Testis (tissue), 3 donors: ENCODE results near the gene GDPD3. TPM values are rescaled to one million over a fixed set of nuclear protein-coding genes. Genes with fewer than 3 reads are reported as not detected.
A peak's percentile ranks its signal among the peaks of the same experiment; 100 is the strongest.

Experiments used
- DNase-seq: peaks from one replicate; pipeline ENCODE4 v3.0.0-alpha.2; 2019
- H3K27ac ChIP-seq, 2 donors: fragments of 200-600 bp; sonication (generic); one replicate each; pipeline ENCODE4 v1.5.1; 2019
- H3K27me3 ChIP-seq: fragments of 200-600 bp; sonication (generic); one replicate; pipeline ENCODE4 v1.5.1; 2019
- H3K36me3 ChIP-seq: fragments of 200-600 bp; sonication (generic); one replicate; pipeline ENCODE4 v1.5.1; 2017; ENCODE audit warnings: low read depth; ENCODE audit errors: missing control alignments
- H3K4me1 ChIP-seq: fragments of 200-600 bp; sonication (generic); one replicate; pipeline ENCODE4 v1.5.1; 2019
- H3K4me3 ChIP-seq, 2 donors: fragments of 200-600 bp; sonication (generic); one replicate each; pipeline ENCODE4 v1.5.1; 2017 to 2019
- H3K9me3 ChIP-seq: fragments of 200-600 bp; sonication (generic); one replicate; pipeline ENCODE4 v1.5.1; 2017
- POLR2A ChIP-seq: fragments of 450-650 bp; IDR thresholded peaks from one replicate; pipeline ENCODE4 v1.6.1; 2017; ENCODE audit warnings: antibody characterized with exemption, mild to moderate bottlenecking, moderate library complexity
- WGBS, 2 donors: methylation state at CpG; one replicate each; pipeline ENCODE4 v1.1.5; 2018; 5-methylcytosine and 5-hydroxymethylcytosine counted together
- intact Hi-C: fragments of 100-400 bp; cut with DNase I; formaldehyde crosslinking; loops from one replicate; pipeline ENCODE4 v1.15.1; 2023; ENCODE audit warnings: low total_unique reads
- polyA plus RNA-seq: library from polyadenylated mRNA; stranded (reverse); fragments of 350-450 nt; fragmentation: Illumina TruSeq; extraction: RNeasy Lipid Tissue Mini Kit (QIAGEN cat#74804); gene quantifications from one replicate; pipeline ENCODE4 v1.2.3, GENCODE V29; 2014; ENCODE audit warnings: low read depth, low replicate concordance; ENCODE audit not compliant: insufficient read depth
- total RNA-seq, 2 donors: library from RNA; depleted of rRNA; stranded (reverse); fragments of >200 nt; gene quantifications; one replicate each; pipeline ENCODE4 v1.2.3, GENCODE V29; 2016
- TF ChIP-seq, protein P1 (sequence below), 3 experiments: fragments of 450-650 bp in 2 of 3; fragments of 200-600 bp in 1 of 3; sonication (generic) in 1 of 3; IDR thresholded peaks; one replicate each; pipeline ENCODE4 v1.5.1; 2016 to 2019; ENCODE audit warnings: antibody characterized with exemption in 3 of 3, mild to moderate bottlenecking in 2 of 3, moderate library complexity in 1 of 3

Gene GDPD3
- total and polyA plus RNA-seq, 3 donors from 2014 or later = 1.5 to 7.2 (median 4.0) TPM

GRCh38 chr16:30068333-30068732, 45.0 kb downstream of the GDPD3 start:
- DNase-seq = no peak
- intact Hi-C loops = no loop called here
- no peaks in the 10 kb centered on the region for H3K9me3 ChIP-seq
- no peaks in the 10 kb centered on the region for H3K27me3 ChIP-seq
- H3K27ac ChIP-seq = peak overlapping the region; percentile 61 to 68
- H3K4me1 ChIP-seq = peaks cover 49% of the 10 kb centered on the region
- no peak for TF ChIP-seq POLR2A
- 82 to 84% methylated on average over 8 to 9 of the region's 9 CpGs for WGBS, 2 donors
- H3K36me3 ChIP-seq = no peaks in the 10 kb centered on the region
- no peak overlapping the region for H3K4me3 ChIP-seq

DNA sequence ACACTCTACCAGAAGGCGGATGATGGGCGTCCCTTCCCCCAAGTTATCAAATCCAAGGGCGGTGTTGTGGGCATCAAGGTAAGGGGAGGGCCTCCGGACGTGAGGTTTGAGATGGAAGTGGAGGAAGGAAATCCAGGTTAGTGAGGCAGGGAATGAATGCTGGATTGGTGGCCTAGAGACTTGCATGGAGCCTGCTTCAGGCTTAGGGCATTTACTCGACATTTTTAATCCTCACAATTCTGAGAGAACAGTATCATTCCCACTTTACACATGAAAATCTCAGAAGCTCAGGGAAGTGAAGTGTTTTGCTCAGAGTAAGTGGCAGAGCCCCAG, 45.8 kb downstream of the GDPD3 start:
- intact Hi-C loops = no loop called here

GRCh38 chr16:30066761-30067583, 46.4 kb downstream of the GDPD3 start:
- no peaks in the 10 kb centered on the region for H3K27me3 ChIP-seq
- TF ChIP-seq, protein P1, sequence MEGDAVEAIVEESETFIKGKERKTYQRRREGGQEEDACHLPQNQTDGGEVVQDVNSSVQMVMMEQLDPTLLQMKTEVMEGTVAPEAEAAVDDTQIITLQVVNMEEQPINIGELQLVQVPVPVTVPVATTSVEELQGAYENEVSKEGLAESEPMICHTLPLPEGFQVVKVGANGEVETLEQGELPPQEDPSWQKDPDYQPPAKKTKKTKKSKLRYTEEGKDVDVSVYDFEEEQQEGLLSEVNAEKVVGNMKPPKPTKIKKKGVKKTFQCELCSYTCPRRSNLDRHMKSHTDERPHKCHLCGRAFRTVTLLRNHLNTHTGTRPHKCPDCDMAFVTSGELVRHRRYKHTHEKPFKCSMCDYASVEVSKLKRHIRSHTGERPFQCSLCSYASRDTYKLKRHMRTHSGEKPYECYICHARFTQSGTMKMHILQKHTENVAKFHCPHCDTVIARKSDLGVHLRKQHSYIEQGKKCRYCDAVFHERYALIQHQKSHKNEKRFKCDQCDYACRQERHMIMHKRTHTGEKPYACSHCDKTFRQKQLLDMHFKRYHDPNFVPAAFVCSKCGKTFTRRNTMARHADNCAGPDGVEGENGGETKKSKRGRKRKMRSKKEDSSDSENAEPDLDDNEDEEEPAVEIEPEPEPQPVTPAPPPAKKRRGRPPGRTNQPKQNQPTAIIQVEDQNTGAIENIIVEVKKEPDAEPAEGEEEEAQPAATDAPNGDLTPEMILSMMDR (IDR thresholded peaks at IDR 0.05) = no peak
- no peak for TF ChIP-seq POLR2A
- intact Hi-C loops = no loop called here
- DNase-seq = no peak
- peak overlapping the region; percentile 93 to 96 for H3K27ac ChIP-seq
- peak overlapping the region; percentile 77 to 89 for H3K4me3 ChIP-seq
- H3K36me3 ChIP-seq = no peaks in the 10 kb centered on the region
- peaks cover 49% of the 10 kb centered on the region for H3K4me1 ChIP-seq
- H3K9me3 ChIP-seq = no peaks in the 10 kb centered on the region
- WGBS, 2 donors = 27% methylated on average over 10 to 21 of the region's 21 CpGs

More for the DNA sequence above, 45.8 kb downstream of the GDPD3 start:
- H3K36me3 ChIP-seq = no peaks in the 10 kb centered on the region
- DNase-seq = no peak
- peaks cover 49% of the 10 kb centered on the region for H3K4me1 ChIP-seq
- WGBS, 2 donors = 61 to 72% methylated on average over 6 of the region's 6 CpGs
- TF ChIP-seq POLR2A = no peak
- TF ChIP-seq, protein P1 (IDR thresholded peaks at IDR 0.05) = no peak
- no peaks in the 10 kb centered on the region for H3K9me3 ChIP-seq
- H3K27me3 ChIP-seq = no peaks in the 10 kb centered on the region
- H3K27ac ChIP-seq = peak overlapping the region in 1 of 2 donors; percentile 93
- H3K4me3 ChIP-seq = peak overlapping the region in 1 of 2 donors; percentile 89

DNA sequence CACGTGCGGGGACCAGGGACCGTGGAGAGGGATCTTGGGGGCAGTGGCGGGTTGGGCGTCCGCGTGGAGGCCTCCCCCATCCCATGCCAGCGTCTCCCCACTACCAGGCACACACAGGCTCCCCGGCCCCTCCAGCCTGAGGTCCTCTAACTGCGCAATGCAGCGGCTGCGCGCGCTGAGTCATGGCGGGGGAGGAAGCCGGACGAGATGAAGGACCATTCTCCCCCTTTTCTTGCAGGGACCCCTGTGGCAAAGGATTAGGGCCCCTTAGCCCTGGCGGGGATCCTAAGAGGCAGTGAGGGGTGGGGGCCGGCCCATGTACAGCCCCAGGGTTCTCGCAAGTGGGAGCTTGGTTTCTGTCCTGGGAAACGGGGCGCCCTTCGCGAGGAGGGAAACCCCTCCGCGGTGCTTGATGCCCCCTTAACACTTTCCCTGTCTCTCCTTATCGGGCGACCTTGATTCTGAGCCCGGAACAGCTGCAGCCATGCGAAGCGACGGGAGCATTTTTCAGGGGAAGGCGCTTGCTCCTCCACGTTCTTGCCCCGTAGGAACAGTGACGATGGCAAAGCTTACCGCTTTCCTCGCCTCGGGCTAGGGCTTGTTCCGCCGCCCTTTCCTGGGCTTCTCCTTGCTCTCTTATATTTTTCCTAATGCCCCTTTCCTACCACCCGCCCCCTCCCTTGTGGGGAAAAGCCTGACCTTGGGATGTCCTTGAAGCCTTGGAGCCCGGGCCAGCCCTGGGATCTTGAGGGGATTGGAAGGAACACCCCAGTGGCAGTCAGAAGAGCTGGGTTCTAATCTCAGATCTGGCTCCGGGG, 47.2 kb downstream of the GDPD3 start:
- H3K4me1 ChIP-seq = peaks cover 45% of the 10 kb centered on the region
- DNase-seq = peak; percentile 33
- no peaks in the 10 kb centered on the region for H3K36me3 ChIP-seq
- TF ChIP-seq POLR2A = no peak
- TF ChIP-seq, protein P1 (IDR thresholded peaks at IDR 0.05) = no peak
- 0 to 1% methylated on average over 23 to 35 of the region's 44 CpGs for WGBS, 2 donors
- no peaks in the 10 kb centered on the region for H3K27me3 ChIP-seq
- intact Hi-C loops = no loop called here
- H3K4me3 ChIP-seq = peak overlapping the region; percentile 77 to 89
- peak overlapping the region; percentile 93 to 96 for H3K27ac ChIP-seq
- H3K9me3 ChIP-seq = no peaks in the 10 kb centered on the region
